Ureter (tissue), 1 donor: ENCODE data around the gene TBC1D8. TPM values are rescaled to one million over a fixed set of nuclear protein-coding genes. Genes with fewer than 3 reads are reported as not detected.
"Not testable (repeated sequence)": the region's sequence is repeated elsewhere in the genome, so short reads cannot be mapped to it uniquely, and the experiment has no call there.

Experiments
- DNase-seq: peaks from one replicate; pipeline ENCODE4 v3.0.0-alpha.2; 2020; ENCODE audit warnings: low spot score
- total RNA-seq: library from RNA; stranded (reverse); gene quantifications from one replicate; pipeline ENCODE4 v1.2.4, GENCODE V29; 2023
- donor health status: DM: yes; HTN: yes; CAD: no.

The TBC1D8 gene
- total RNA-seq, 1 donor from 2014 or later, result 69.1 TPM

GRCh38 chr2:101064868-101065549 is 86.2 kb downstream of the TBC1D8 start:
- DNase-seq, result no peak

GRCh38 chr2:101064505-101064867 is 86.7 kb downstream of the TBC1D8 start:
- DNase-seq, result no peak

GRCh38 chr2:101064125-101064502 is 87.1 kb downstream of the TBC1D8 start:
- DNase-seq, result no peak

DNA sequence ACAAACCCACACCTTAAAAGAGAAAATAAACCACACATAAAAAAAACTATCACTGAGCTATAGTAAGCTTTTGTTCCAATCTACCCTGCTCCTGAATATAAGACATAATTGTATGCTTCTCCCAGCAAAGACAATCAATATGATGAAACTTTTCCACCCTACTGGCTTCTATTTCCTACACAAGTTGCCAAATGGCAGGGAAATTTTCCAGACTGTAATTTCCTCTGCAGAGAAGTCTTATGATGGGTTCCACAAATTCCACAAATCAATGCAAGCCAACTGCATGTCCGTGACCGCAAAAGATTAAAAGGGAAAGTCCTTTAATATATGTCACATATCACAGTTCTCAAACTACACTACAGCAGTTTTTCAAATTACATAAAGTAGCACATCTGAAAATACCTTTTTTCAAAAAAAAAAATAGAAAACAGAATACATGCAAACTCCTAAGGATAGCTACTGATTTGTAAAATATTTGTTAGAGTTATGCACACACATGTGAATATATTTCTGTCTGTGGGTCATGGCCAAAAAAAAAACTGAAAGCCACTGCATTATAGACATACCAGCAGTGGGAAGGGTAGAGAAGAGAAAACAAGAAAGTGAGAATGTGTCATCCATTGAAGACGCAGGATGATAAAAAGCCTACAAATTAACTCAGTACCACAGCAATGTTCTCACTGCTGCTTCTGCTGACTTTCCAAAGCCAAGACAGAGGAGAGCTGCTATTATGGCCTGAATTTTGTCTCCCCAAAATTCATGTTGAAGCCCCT is 87.6 kb downstream of the TBC1D8 start:
- DNase-seq, result no peak

- DNase-seq, result no peak
These were observed 92.8 kb downstream of the TBC1D8 start for GRCh38 chr2:101058386-101058785.

GRCh38 chr2:101057051-101057933 is 93.9 kb downstream of the TBC1D8 start:
- DNase-seq, result no peak

GRCh38 chr2:101053117-101053516 is 98.1 kb downstream of the TBC1D8 start:
- no peak for DNase-seq

DNA sequence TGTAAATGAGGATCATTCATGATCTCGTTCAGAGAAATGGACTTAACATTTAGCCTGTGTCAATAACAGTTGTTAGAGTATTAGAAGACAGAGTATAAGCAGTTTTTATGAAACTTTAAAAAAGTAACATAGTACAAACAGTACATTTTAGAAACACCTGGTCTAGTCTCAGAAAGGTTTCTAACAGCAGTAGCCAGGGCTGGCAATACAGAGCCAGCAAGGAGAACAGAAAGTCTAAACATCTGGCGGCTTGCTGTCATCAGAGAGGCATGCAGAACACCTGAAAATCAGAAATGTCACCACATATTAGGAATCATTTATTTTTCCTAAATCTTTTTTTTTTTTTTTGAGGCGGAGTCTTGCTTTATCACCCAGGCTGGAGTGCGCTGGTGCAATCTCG is 99.0 kb downstream of the TBC1D8 start:
- DNase-seq, result no peak

GRCh38 chr2:101050886-101051285 is 100.3 kb downstream of the TBC1D8 start:
- DNase-seq, result not testable (repeated sequence)

- DNase-seq, result no peak
These were observed 102.4 kb downstream of the TBC1D8 start for GRCh38 chr2:101048756-101049155.

DNA sequence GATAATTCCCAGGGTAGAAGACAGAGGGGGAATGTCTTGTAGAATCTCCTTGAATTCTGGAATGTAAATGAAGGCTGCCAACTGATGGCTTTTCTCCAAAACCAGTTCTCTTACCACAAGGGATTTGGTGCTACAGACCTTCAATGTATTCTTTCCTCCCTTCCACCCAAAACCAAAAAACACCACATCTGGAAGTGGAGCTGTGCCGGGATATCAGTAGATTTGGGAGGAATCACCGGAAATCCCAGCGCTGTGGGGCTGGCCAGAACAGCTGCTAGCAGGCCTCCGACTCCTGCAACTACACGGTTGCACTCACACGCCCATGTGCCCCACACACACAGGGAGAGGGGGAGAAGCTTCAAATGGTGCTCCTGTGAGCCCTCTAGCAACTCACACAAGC is 103.4 kb downstream of the TBC1D8 start:
- DNase-seq, result no peak

GRCh38 chr2:101047075-101047766 is 104.0 kb downstream of the TBC1D8 start:
- peak; percentile 70 for DNase-seq

- DNase-seq, result no peak
These were observed 105.9 kb downstream of the TBC1D8 start for GRCh38 chr2:101045330-101045729.

GRCh38 chr2:101041413-101041812 is 109.8 kb downstream of the TBC1D8 start:
- DNase-seq, result no peak

DNA sequence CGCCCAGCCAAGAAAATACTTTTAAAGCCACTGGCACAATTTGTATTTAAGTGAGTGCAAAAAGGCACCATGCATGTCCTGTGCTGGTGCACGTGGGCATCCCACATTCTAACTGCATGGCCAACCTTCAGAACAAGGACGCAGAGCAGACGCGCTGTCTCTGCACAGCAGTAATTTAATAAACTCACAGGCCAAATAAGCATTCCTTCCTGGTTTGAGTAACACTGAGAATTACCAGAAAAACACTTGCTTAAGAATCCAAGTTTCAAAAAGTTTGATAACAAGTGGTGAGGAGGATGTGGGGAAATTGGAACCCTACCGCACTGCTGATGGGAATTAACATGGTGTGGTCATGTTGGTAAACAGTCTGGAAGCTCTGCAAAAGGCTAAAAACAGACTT is 110.4 kb downstream of the TBC1D8 start:
- DNase-seq, result no peak

DNA sequence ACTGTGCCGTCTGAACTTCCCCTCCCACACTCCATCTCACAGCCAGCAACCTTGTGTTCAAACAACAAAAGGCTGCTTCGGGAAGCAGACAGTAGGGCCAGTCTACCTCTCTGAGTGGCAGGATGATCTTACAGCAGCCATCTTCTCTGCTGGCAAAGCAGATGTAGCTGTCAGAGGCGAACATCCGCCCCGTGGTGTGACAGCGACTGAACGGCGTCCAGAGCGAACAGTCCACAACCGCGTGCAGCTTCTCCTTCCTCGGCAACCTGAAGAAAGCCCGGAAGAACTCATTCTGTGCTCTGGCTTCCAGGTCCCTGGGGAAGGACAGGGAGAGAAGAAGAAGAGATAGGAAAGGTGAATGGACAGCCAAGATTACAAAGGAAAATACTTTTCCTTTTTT is 111.1 kb downstream of the TBC1D8 start:
- DNase-seq, result no peak

DNA sequence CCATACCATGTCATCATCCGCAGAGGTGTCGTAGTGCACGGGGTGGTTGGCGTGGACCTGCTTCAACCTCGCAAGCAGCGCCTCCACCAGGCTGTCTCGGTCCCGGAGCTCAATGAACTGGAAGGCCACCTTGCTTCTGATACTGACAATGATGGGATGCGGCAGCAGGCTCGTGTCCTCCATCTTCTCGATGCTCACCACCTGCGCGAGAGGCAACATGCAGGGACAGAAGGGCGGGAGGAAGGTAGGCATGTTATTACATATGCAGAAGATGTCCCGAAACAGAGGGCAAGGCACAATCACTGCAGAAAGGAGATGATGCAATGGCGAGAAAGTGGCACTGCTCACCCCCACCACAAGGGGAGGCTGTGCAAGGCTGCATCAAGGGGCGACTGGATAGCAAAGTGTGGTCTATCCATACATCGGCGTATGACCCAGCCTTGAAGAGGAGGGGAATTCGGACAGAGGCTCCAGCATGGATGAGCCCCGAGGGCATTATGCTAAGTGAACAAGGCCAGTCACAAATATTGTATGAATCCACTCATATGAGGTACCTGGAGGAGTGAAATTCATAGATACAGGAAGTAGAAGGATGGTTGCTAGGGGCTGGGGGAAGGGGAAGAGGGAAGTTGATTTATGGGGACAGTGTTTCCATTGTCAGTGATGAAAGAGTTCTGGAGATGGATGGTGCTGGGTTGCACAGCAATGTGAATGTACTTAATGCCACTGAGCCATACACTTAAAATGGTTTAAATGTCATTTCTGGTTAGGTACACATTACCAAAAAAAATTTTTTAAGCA is 112.5 kb downstream of the TBC1D8 start:
- no peak for DNase-seq

GRCh38 chr2:101037161-101037755 is 113.9 kb downstream of the TBC1D8 start:
- no peak for DNase-seq

GRCh38 chr2:101036562-101036961 is 114.6 kb downstream of the TBC1D8 start:
- no peak for DNase-seq

DNA sequence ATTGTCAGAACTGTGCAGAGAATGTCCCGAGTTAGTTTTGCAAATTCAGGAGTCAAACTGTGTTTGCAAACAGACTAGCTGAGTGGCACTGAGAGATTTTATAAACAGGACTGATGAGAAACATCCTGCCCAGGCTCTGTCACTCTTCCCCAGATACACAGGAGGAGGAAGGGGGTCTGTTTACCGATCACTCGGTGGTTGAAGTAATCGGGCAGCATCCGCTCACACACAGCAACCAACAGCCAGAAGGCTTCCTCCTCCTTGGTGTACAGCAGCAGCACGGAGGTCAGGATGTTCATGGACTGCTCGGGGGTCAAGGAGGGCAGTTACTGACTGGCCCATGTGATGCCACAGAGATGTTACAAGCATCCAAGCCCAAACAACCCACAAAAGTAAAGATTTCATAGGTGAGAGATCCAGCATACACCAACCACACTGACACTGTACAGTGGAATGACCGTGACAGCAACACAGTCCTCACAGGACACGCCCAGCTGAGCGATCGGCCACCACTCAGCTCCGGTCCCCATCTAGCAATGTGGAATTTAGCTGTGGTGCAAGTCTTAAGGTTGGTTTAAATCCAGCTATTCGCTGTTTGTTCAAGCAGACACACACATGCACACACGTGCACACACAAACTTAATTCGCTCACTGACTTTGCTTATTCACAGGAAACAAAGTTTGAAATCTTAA is 119.0 kb downstream of the TBC1D8 start:
- DNase-seq, result no peak
